DMS53 treated with DMSO at 0.1 percent for 48 hours (cell line): ENCODE data around the gene RASGEF1C.

ENCODE experiments used
- DNase-seq: peaks from one replicate; lab custom pipeline; 2025; ENCODE audit not compliant: unreplicated experiment; lab: John Stamatoyannopoulos, UW

The RASGEF1C gene

GRCh38 chr5:180068519-180069090 is 140.4 kb downstream of the RASGEF1C start:
- no peak for DNase-seq

DNA sequence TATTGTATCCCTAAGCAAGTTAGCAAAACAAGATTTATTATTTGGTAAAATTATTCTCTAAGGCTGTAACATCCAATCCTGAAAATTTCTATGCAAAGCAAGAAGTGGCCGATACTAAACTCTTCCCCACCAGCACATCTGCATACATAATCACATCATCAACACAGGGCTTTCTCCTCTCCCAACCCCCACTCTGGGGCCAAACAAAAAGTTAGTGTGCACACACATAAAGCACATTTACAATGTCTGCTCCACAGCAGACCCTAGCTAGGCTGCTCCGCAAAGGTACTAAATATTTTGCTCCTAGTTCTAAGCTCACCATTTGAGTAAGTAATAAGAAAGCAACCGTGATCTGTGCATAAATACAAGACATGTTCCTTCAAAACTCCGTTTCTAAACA is 141.0 kb downstream of the RASGEF1C start:
- no peak for DNase-seq

- DNase-seq, result no peak
Observed at GRCh38 chr5:180060192-180060591, 148.8 kb downstream of the RASGEF1C start.

DNA sequence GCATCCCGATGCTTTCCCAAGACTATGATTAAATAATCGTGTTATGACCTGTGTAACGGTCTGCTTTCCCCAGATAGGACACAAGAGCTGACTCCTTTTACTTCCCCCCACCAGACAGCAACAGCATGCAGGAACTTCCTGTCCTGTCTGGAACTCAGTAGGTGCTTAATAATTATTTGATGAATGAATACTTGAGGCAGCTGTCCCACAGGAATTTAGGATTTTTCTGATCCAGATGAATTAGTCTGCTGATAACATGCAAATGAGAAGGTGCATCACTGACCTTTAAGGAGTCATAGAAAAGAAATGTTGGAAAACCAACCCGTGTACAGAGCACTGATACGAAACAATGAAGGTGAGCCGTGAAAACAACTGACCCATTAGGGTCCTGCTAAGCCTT is 149.7 kb downstream of the RASGEF1C start:
- no peak for DNase-seq

- DNase-seq, result no peak
Observed at GRCh38 chr5:180056153-180056552, 152.9 kb downstream of the RASGEF1C start.

DNA sequence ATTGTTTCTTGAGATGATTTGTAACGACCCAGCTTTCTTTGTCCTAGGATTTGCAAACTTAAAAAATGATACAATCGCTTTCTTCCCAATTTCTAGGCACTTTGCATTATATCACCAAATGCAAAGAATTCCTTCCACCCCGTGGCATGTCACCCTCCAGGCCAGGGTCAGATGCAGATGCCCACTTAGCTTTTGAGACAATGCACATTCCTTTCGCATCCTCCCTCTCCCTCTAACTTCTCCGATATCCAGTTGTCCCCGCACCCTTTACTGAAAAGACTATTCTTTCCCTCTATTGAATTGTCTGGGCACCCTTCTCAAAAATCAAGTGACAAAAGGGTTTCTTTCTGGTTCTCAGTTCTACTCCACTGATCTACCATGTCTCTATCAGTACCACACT is 154.8 kb downstream of the RASGEF1C start:
- no peak for DNase-seq

DNA sequence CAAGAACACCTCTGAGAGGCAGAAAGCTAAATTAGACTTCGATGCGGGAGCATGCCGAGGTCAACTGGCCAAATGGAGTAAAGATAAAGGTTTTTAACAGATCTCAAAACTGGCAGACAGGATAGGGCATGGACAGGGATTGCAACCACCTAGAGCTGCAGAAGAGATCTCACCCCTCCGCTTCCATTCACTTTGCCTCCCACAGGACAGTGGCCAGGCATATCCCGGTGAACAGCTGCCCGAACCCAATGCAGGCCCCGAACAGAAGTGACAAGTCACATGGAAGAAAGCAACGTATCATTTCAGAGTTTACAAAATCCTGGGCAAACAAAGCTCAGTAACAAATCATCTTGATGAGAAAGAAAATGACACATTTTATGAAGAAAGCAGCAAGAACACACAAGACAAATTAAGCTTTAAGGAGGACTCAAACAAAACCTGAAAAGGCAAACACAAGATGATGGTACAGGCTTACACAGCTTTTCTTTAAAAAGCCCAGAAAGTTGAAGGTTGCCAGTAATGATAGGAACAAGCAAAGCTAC is 155.9 kb downstream of the RASGEF1C start:
- no peak for DNase-seq

GRCh38 chr5:180052211-180052818 is 156.7 kb downstream of the RASGEF1C start:
- no peak for DNase-seq
